Measurements from ENCODE around the gene EHD1.

- no peak for TF ChIP-seq EZH2phosphoT487 (IDR thresholded peaks at IDR 0.05; ENCODE audit: borderline replicate concordance)
- no peak for TF ChIP-seq CTCF (conservative IDR thresholded peaks at IDR 0.05; ENCODE audit: low read length)
Observed at GRCh38 chr11:64898076-64898445, 19.6 kb upstream of the EHD1 start.
